HepG2 (cell line): ENCODE data around the gene KIFAP3. TPM values are rescaled to one million over a fixed set of nuclear protein-coding genes. Genes with fewer than 3 reads are reported as not detected.

ENCODE experiments used
- CREM ChIP-seq, 2 experiments: sonication (generic) in 1 of 2; formaldehyde crosslinking in 1 of 2; IDR thresholded peaks; 2 replicates each; pipeline versions ENCODE4 v1.4.0 to v1.6.1; 2016 to 2020; ENCODE audit warnings: antibody characterized with exemption in 1 of 2, mild to moderate bottlenecking in 1 of 2, missing genetic modification reagents in 1 of 2
- HNRNPK ChIP-seq: fragments of 200-400 bp; formaldehyde crosslinking; IDR thresholded peaks from 2 replicates; pipeline ENCODE4 v1.6.1; 2018; ENCODE audit warnings: low read length, low read depth, moderate library complexity, mild to moderate bottlenecking; ENCODE audit not compliant: poor library complexity, severe bottlenecking
- MEIS1 ChIP-seq: sonication (generic); formaldehyde crosslinking; IDR thresholded peaks from 2 replicates; pipeline ENCODE4 v1.9.0; 2021; ENCODE audit warnings: mild to moderate bottlenecking, missing genetic modification reagents, moderate library complexity, borderline replicate concordance
- MXD4 ChIP-seq: IDR thresholded peaks from 2 replicates; pipeline ENCODE4 v1.6.1; 2016; ENCODE audit warnings: mild to moderate bottlenecking, missing biosample characterization, missing genetic modification reagents
- PLRG1 ChIP-seq: fragments of 450-650 bp; conservative IDR thresholded peaks from 2 replicates; pipeline ENCODE4 v1.6.1; 2016
- PRDM15 ChIP-seq: sonication (generic); formaldehyde crosslinking; IDR thresholded peaks from 2 replicates; pipeline ENCODE4 v1.4.0; 2020; ENCODE audit warnings: missing genetic modification reagents
- REST ChIP-seq, 2 experiments: IDR thresholded peaks; 2 replicates each; pipeline ENCODE4 v1.6.1; 2011 to 2012; ENCODE audit warnings: low read length in 2 of 2, borderline replicate concordance in 1 of 2, low read depth in 1 of 2, mild to moderate bottlenecking in 1 of 2, moderate library complexity in 1 of 2
- RFXANK ChIP-seq: IDR thresholded peaks from 2 replicates; pipeline ENCODE4 v1.6.1; 2016
- SRSF9 ChIP-seq: fragments of 200-400 bp; formaldehyde crosslinking; IDR thresholded peaks from 2 replicates; pipeline ENCODE4 v1.6.1; 2018; ENCODE audit warnings: borderline replicate concordance, mild to moderate bottlenecking, low read depth, low read length; ENCODE audit not compliant: insufficient read depth, poor library complexity, severe bottlenecking
- SSRP1 ChIP-seq: IDR thresholded peaks from 2 replicates; pipeline ENCODE4 v1.6.1; 2016; ENCODE audit warnings: control low read depth
- THAP11 ChIP-seq: IDR thresholded peaks from 2 replicates; pipeline ENCODE4 v1.6.1; 2016; ENCODE audit warnings: missing biosample characterization, missing genetic modification reagents
- ZBTB21 ChIP-seq: sonication (generic); formaldehyde crosslinking; IDR thresholded peaks from 2 replicates; pipeline ENCODE4 v1.4.0; 2020; ENCODE audit warnings: missing genetic modification reagents
- ZBTB7A ChIP-seq: sonication (generic); formaldehyde crosslinking; IDR thresholded peaks from 2 replicates; pipeline ENCODE4 v1.8.0; 2022; ENCODE audit warnings: mild to moderate bottlenecking, missing genetic modification reagents
- ZNF225 ChIP-seq: sonication (generic); formaldehyde crosslinking; IDR thresholded peaks from 2 replicates; pipeline ENCODE4 v1.4.0; 2020; ENCODE audit warnings: mild to moderate bottlenecking, missing genetic modification reagents
- ZNF331 ChIP-seq: sonication (generic); formaldehyde crosslinking; IDR thresholded peaks from 2 replicates; pipeline ENCODE4 v1.4.0; 2020; ENCODE audit warnings: missing genetic modification reagents
- ZNF484 ChIP-seq: sonication (generic); formaldehyde crosslinking; IDR thresholded peaks from 2 replicates; pipeline ENCODE4 v1.5.1; 2020; ENCODE audit warnings: mild to moderate bottlenecking, low read depth, missing genetic modification reagents, borderline replicate concordance
- ZNF503 ChIP-seq: sonication (generic); formaldehyde crosslinking; IDR thresholded peaks from 2 replicates; pipeline ENCODE4 v1.4.0; 2020; ENCODE audit warnings: missing genetic modification reagents
- ZNF543 ChIP-seq: sonication (generic); formaldehyde crosslinking; IDR thresholded peaks from 2 replicates; pipeline ENCODE4 v1.4.0; 2020; ENCODE audit warnings: mild to moderate bottlenecking, missing genetic modification reagents
- ZNF703 ChIP-seq: sonication (generic); formaldehyde crosslinking; IDR thresholded peaks from 2 replicates; pipeline ENCODE4 v1.5.1; 2020; ENCODE audit warnings: missing genetic modification reagents, mild to moderate bottlenecking, moderate library complexity, borderline replicate concordance
- ZNF816 ChIP-seq: sonication (generic); formaldehyde crosslinking; IDR thresholded peaks from 2 replicates; pipeline ENCODE4 v1.8.0; 2022; ENCODE audit warnings: missing genetic modification reagents, mild to moderate bottlenecking, borderline replicate concordance
- ZSCAN12 ChIP-seq: sonication (generic); formaldehyde crosslinking; IDR thresholded peaks from 2 replicates; pipeline ENCODE4 v1.9.0; 2021; ENCODE audit warnings: mild to moderate bottlenecking, missing genetic modification reagents
- polyA plus RNA-seq, 8 experiments: library from polyadenylated mRNA; depleted of rRNA in 3 of 8; stranded (reverse) in 7 of 8; unstranded in 1 of 8; fragments of >200 nt; fragmentation: Illumina TruSeq in 4 of 8; extraction: Trizol in 4 of 8; gene quantifications; 2 replicates each; pipeline versions ENCODE4 v1.2.1 to v1.2.3, GENCODE V29; 2011 to 2016; ENCODE audit warnings: low read depth in 4 of 8, missing spikeins in 1 of 8, mixed read lengths in 1 of 8; ENCODE audit not compliant: insufficient read depth in 1 of 8
- total RNA-seq, 5 experiments: library from RNA; depleted of rRNA; stranded (reverse); fragments of >200 nt; fragmentation: Illumina TruSeq; extraction: Trizol; gene quantifications; 2 replicates each; pipeline ENCODE4 v1.2.3, GENCODE V29; 2016; ENCODE audit warnings: low read depth in 1 of 5

KIFAP3 gene
- total and polyA plus RNA-seq, 2 of the 13 experiments (the other 11 are each of a cell fraction or from before 2014, with no cell fraction given): 3.4 to 10.0 TPM

- TF ChIP-seq PRDM15 (CRISPR knock-in tag) (no peak), HNRNPK (no peak), RFXANK (CRISPR knock-in tag) (0 out of 2 replicates have a peak, but pooled peaks have one; percentile 59), SRSF9 (no peak), ZNF484 (CRISPR knock-in tag) (no peak), ZBTB21 (CRISPR knock-in tag) (peak; percentile 97), CREM (IDR thresholded peaks at IDR 0.05) (peak; percentile 98), CREM (CRISPR knock-in tag; IDR thresholded peaks at IDR 0.05) (no peak), ZNF816 (CRISPR knock-in tag) (no peak), ZNF503 (no peak; the same call in 1 of the 2 replicates), MEIS1 (CRISPR knock-in tag) (no peak), ZNF543 (CRISPR knock-in tag) (no peak), PLRG1 (no peak), ZNF225 (CRISPR knock-in tag) (no peak; the same call in 1 of the 2 replicates), ZNF331 (no peak; the same call in 1 of the 2 replicates), ZBTB7A (peak; percentile 70), REST (IDR thresholded peaks at IDR 0.05; ENCODE audit: borderline replicate concordance in 1 of 2, low read depth in 1 of 2, low read length in 2 of 2) (no peak), ZNF703 (no peak), MXD4 (CRISPR knock-in tag) (no peak), SSRP1 (CRISPR knock-in tag) (no peak), THAP11 (peak; percentile 94), ZSCAN12 (CRISPR knock-in tag) (no peak)
Measured at GRCh38 chr1:169893645-169894423, 180.7 kb downstream of the KIFAP3 start, which contains the start of gene SCYL3 (continued).
